ENCODE results near the gene CNTN1. TPM values are rescaled to one million over a fixed set of nuclear protein-coding genes. Genes with fewer than 3 reads are reported as not detected.

Gene CNTN1
- total and polyA plus RNA-seq, 10 of the 15 experiments (the other 5 are each of a cell fraction or from before 2014, with no cell fraction given): 0.06 to 0.14 TPM; not detected in 8

DNA sequence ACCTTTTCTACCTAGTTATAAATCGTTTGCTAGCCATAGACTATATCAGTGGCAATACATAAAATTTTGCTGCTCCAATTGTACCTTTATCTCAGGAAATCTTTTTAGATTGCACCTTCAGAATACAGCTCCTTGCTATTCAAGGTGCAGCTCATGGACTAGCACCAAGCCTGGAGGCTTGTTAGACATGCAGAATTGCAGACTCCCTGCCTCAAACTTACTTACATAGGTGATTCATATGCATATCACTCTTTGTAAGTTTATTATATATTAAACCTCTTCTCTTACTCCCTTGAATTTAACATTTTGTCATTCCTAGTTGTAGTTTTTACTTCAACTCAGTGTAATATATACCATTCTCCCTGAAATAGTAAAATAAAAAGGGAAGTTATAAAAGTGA lies 300.4 kb downstream of the CNTN1 start (continued):
- no peak for TF ChIP-seq NFYA (IDR thresholded peaks at IDR 0.05; ENCODE audit: borderline replicate concordance, low read depth, low read length)
- no peak for TF ChIP-seq TCF7 (IDR thresholded peaks at IDR 0.05; ENCODE audit: borderline replicate concordance)
- TF ChIP-seq CHD4 (IDR thresholded peaks at IDR 0.05): no peak
- TF ChIP-seq BHLHE40 (IDR thresholded peaks at IDR 0.05; ENCODE audit: borderline replicate concordance in 1 of 2, low read depth in 2 of 2, low read length in 1 of 2): no peak
- TF ChIP-seq ZNF384 (IDR thresholded peaks at IDR 0.05; ENCODE audit: borderline replicate concordance, low read depth, low read length): no peak
- no peak for TF ChIP-seq CBX5 (IDR thresholded peaks at IDR 0.05; ENCODE audit: low read depth)

DNA sequence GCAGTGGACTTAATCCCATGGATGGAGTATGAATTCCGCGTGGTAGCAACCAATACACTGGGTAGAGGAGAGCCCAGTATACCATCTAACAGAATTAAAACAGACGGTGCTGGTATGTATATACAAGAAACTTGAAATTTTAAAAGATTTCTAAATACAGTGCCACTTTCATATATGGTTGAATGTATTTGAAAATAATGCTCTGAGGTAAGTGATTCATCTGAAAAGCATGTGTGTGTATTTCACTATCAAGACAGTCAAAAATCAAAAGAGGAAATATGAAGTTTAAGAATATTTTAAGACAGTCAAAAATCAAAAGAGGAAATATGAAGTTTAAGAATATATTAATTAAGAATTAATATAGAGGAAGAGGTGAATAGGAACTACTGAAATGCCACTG lies 300.9 kb downstream of the CNTN1 start:
- no peaks in the 10 kb centered on the region for H3K4me1 ChIP-seq (ENCODE audit: control insufficient read depth, insufficient read depth, low read length)
- DNase-seq (ENCODE audit: low read depth, low spot score) (no peak), ATAC-seq (no peak), FAIRE-seq (no peak)
- H3K27ac ChIP-seq (ENCODE audit: control insufficient read depth, insufficient read depth): no peak overlapping the region
- no peak overlapping the region for H3K4me3 ChIP-seq
- no peak overlapping the region for H3K9ac ChIP-seq (ENCODE audit: control insufficient read depth, insufficient read depth, low read length)
- CTCF ChIA-PET: no interaction called here
- no peak overlapping the region for H3K4me2 ChIP-seq (ENCODE audit: control insufficient read depth, insufficient read depth)
- no peaks in the 10 kb centered on the region for H3K79me2 ChIP-seq (ENCODE audit: control insufficient read depth, insufficient read depth, low read length)
- no TSS peak for BruUV-seq (replicated peaks)
- in situ Hi-C loops (cut with MboI) (no loop called here), intact Hi-C loops (cut with micrococcal nuclease; ENCODE audit: unreplicated experiment) (no loop called here)
- no peak for TF ChIP-seq CHD4 (IDR thresholded peaks at IDR 0.05)
- no peak for TF ChIP-seq ZNF592 (IDR thresholded peaks at IDR 0.05)
- TF ChIP-seq, protein P1, sequence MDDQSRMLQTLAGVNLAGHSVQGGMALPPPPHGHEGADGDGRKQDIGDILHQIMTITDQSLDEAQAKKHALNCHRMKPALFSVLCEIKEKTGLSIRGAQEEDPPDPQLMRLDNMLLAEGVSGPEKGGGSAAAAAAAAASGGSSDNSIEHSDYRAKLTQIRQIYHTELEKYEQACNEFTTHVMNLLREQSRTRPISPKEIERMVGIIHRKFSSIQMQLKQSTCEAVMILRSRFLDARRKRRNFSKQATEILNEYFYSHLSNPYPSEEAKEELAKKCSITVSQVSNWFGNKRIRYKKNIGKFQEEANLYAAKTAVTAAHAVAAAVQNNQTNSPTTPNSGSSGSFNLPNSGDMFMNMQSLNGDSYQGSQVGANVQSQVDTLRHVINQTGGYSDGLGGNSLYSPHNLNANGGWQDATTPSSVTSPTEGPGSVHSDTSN (IDR thresholded peaks at IDR 0.05; ENCODE audit: insufficient replicate concordance, low read depth, low read length): no peak
- H3K9me3 ChIP-seq (replicated peaks; ENCODE audit: control insufficient read depth, insufficient read depth, low read length): no peaks in the 10 kb centered on the region
- POLR2A ChIA-PET: no interaction called here
- H2AFZ ChIP-seq (ENCODE audit: control insufficient read depth, low read depth, low read length): no peak overlapping the region
- H3K36me3 ChIP-seq (ENCODE audit: control insufficient read depth in 2 of 2, insufficient read depth in 2 of 2, low read length in 1 of 2): no peaks in the 10 kb centered on the region
- no peaks in the 10 kb centered on the region for H3K27me3 ChIP-seq (replicated peaks in 1 of 2; ENCODE audit: control insufficient read depth in 2 of 2, insufficient read depth in 2 of 2, low read length in 1 of 2)
- RAD21 ChIA-PET (ENCODE audit: unreplicated experiment): no interaction called here
- SMC1A ChIA-PET (ENCODE audit: uncharacterized antibody, unreplicated experiment): no interaction called here
- 56% methylated on average over 3 of the region's 3 CpGs for WGBS (ENCODE audit: insufficient coverage, insufficient replicate concordance, low lambda C conversion rate, missing lambda C conversion rate)
- no peaks in the 10 kb centered on the region for H4K20me1 ChIP-seq (ENCODE audit: control insufficient read depth, insufficient read depth)
